Measurements from ENCODE around the gene FBH1. TPM values are rescaled to one million over a fixed set of nuclear protein-coding genes. Genes with fewer than 3 reads are reported as not detected.

Gene FBH1
- total and polyA plus RNA-seq, 9 of the 15 experiments (the other 6 are each of a cell fraction or from before 2014, with no cell fraction given) = 13.4 to 108 (median 77.8) TPM

DNA sequence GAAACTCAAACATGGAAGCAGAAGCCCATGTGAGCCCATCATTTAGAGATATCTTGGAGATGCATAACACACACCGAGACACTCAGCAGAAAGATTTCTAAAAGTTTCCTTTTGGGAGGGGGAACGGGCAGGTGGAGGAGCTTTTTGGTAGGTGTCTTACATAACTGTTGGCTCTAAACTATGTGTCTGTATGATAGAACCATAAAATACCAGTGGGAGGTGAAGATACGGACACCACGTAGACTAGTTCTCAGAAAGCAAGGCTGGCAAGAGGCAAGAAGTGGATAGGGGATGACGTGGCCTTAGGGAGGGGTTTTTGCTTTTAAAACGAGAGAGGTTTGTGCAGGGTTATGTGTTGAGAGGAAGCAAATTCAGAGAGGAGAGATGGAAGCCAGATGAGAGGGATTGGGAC lies 50.8 kb downstream of the FBH1 start (continued):
- peak in 1 of 2 experiments; percentile 42; a peak in 1 of 4 replicates for TF ChIP-seq RCOR1 (IDR thresholded peaks at IDR 0.05; ENCODE audit: borderline replicate concordance in 1 of 2, low read depth in 2 of 2, low read length in 2 of 2)
- peak; percentile 66; the same call in 1 of the 2 replicates for TF ChIP-seq ZEB2 (IDR thresholded peaks at IDR 0.05)
- peak; percentile 87 for TF ChIP-seq STAT5A (IDR thresholded peaks at IDR 0.05; ENCODE audit: borderline replicate concordance, low read length)
- TF ChIP-seq ZNF586 (CRISPR knock-in tag; conservative IDR thresholded peaks at IDR 0.05) = no peak
- no peak for TF ChIP-seq RB1 (IDR thresholded peaks at IDR 0.05; ENCODE audit: low read depth)
- peak; percentile 59; the same call in 1 of the 2 replicates for TF ChIP-seq NCOA1 (IDR thresholded peaks at IDR 0.05; ENCODE audit: low read depth)
- TF ChIP-seq ZBTB40 (IDR thresholded peaks at IDR 0.05) = no peak
- no peak for TF ChIP-seq ZBTB40 (CRISPR knock-in tag; IDR thresholded peaks at IDR 0.05)
- TF ChIP-seq TAL1 (IDR thresholded peaks at IDR 0.05) = peak; percentile 73; the same call in 1 of the 2 replicates
- no peak for TF ChIP-seq ARHGAP35 (IDR thresholded peaks at IDR 0.05; ENCODE audit: partially characterized antibody)
- 0 out of 2 replicates have a peak, but pooled peaks have one; percentile 19 for TF ChIP-seq IRF9 (tag; IDR thresholded peaks at IDR 0.05)
- no peak for TF ChIP-seq RFX7 (CRISPR knock-in tag; IDR thresholded peaks at IDR 0.05)
- no peak for TF ChIP-seq TFAM (CRISPR knock-in tag; conservative IDR thresholded peaks at IDR 0.05)
- no peak for TF ChIP-seq ZNF408 (CRISPR knock-in tag; IDR thresholded peaks at IDR 0.05; ENCODE audit: low read depth)
- peak; percentile 56; the same call in 1 of the 2 replicates for TF ChIP-seq ATF7 (IDR thresholded peaks at IDR 0.05)
- no peak for TF ChIP-seq PURB (CRISPR knock-in tag; IDR thresholded peaks at IDR 0.05; ENCODE audit: low read depth)
- peak; percentile 41 for TF ChIP-seq POLR2B (IDR thresholded peaks at IDR 0.05; ENCODE audit: low read depth, partially characterized antibody)
- 0 out of 2 replicates have a peak, but pooled peaks have one; percentile 51 for TF ChIP-seq HEY1 (CRISPR knock-in tag; IDR thresholded peaks at IDR 0.05; ENCODE audit: borderline replicate concordance)
- peak; percentile 76; the same call in 1 of the 2 replicates for TF ChIP-seq EP300 (IDR thresholded peaks at IDR 0.05; ENCODE audit: low read length)
- peak in 1 of 2 experiments; percentile 48; a peak in 1 of 4 replicates for TF ChIP-seq KDM1A (IDR thresholded peaks at IDR 0.05)

Measured in K562 (cell line).